GM12872 (cell line): Measurements from ENCODE around the gene CAMTA1.

ENCODE experiments used
- TF ChIP-seq, protein P1 (sequence below): IDR thresholded peaks from 3 replicates; pipeline ENCODE4 v1.5.1; 2011; ENCODE audit warnings: low read depth, mild to moderate bottlenecking, low read length, moderate library complexity; ENCODE audit not compliant: insufficient read depth

Gene CAMTA1

DNA sequence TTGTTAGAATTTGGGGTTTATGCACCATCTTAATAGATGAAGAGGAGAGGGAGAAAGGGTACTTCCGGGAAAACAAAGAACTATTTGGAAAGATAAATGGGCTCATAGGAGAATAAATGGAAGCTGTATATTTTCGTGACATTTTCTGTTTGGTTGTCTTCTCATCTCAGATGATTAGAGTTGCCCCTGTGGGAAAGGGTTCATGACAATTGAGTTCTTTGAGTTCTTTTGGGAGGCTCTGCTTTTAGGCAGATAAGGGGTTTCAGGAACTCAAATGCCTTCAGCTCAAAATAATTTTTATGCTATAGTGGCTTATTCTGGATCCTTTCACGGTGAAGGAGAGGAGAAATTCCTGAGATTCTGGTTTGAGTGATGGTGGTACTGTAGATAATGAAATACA lies 63.6 kb downstream of the CAMTA1 start:
- TF ChIP-seq, protein P1, sequence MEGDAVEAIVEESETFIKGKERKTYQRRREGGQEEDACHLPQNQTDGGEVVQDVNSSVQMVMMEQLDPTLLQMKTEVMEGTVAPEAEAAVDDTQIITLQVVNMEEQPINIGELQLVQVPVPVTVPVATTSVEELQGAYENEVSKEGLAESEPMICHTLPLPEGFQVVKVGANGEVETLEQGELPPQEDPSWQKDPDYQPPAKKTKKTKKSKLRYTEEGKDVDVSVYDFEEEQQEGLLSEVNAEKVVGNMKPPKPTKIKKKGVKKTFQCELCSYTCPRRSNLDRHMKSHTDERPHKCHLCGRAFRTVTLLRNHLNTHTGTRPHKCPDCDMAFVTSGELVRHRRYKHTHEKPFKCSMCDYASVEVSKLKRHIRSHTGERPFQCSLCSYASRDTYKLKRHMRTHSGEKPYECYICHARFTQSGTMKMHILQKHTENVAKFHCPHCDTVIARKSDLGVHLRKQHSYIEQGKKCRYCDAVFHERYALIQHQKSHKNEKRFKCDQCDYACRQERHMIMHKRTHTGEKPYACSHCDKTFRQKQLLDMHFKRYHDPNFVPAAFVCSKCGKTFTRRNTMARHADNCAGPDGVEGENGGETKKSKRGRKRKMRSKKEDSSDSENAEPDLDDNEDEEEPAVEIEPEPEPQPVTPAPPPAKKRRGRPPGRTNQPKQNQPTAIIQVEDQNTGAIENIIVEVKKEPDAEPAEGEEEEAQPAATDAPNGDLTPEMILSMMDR: no peak

- TF ChIP-seq, protein P1: no peak
Observed at GRCh38 chr1:6850537-6850936, 65.3 kb downstream of the CAMTA1 start.

- TF ChIP-seq, protein P1: no peak
Observed at GRCh38 chr1:6852136-6852890, 67.1 kb downstream of the CAMTA1 start.

- TF ChIP-seq, protein P1: no peak
Observed at GRCh38 chr1:6854166-6854565, 68.9 kb downstream of the CAMTA1 start.

- TF ChIP-seq, protein P1: no peak
Observed at GRCh38 chr1:6857831-6858230, 72.6 kb downstream of the CAMTA1 start.

DNA sequence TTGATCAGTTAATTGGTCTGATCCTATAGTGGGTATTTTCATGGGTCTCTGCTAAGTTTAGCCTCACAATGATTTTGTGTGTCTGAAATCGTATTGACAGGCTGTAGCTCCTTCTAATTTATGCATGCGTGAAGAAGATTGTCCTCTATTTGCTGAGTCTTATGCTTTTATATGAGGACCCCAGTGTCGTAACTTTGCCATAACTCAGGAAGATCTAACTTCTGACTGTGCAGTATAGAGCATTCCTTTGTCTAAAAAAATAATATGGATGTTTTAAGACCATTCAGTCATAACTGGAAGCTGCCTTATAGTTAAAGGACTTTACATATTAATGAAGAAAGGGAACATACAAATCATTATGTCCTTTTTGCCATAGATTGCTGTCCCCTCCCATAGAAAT lies 73.3 kb downstream of the CAMTA1 start:
- TF ChIP-seq, protein P1: no peak

DNA sequence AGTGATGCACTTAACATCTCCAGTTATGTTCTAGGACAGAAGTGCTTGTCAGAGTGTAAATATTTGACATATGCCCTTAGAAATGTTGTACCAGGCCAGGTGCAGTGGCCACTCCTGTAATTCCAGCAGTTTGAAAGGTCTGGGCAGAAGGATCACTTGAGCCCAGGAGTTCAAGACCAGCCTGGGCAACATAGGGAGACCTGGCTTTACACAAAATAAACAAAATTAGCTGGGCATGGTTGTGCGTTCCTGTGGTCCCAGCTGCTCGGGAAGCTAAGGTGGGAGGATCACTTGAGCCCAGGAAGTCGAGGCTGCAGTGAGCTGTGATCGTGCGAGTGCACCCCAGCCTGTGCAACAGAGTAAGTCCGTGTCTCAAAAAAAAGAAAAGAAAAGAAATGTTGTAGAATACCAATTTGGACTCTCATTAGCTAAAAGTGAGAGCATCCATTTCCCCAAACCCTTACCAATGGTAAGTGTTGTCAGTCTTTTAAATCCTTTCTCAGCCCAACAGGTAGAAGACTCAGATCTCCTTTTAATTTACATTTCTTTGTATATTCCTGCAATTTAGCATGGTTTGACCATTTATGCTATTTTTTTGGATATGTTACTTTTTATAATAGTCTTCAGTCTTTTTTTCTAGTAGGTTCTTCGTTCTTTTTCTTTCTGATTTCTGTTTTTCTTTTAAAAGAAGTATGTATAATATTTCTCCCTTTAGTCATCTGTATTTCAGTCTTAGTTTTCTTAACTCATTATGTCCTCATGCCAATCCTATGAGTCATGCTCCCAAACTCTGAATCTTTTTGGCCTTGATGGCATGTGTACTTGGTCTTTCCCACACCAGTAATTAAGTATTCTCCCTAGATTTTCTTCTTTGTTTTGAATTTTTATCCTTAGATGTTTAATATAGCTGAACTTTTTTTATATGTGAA lies 74.4 kb downstream of the CAMTA1 start:
- TF ChIP-seq, protein P1: no peak
